ENCODE results near the gene CASP10. TPM values are rescaled to one million over a fixed set of nuclear protein-coding genes. Genes with fewer than 3 reads are reported as not detected.
"Not testable (repeated sequence)": the region's sequence is repeated elsewhere in the genome, so short reads cannot be mapped to it uniquely, and the experiment has no call there.

The CASP10 gene
- total RNA-seq, 4 donors from 2014 or later: 2.2 to 7.3 (median 4.3) TPM

DNA sequence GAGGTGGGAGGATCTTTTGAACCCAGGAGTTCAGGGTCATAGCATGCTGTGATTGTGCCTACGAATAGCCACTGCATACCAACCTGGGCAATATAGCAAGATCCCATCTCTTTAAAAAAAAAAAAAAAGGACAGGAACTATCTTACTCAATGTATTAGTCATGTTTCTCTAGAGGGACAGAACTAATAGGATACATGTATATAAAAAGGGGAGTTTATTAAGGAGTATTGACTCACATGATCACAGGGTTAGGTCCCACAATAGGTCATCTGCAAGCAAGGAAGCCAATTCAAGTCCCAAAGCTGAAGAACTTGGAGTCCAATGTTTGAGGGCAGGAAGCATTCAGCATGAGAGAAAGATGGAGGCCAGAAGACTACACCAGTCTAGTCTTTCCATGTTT lies 18.8 kb upstream of the CASP10 start:
- H3K9me3 ChIP-seq: peaks cover 0 to 10% (median 1%) of the 10 kb centered on the region in 4 donors
- H3K36me3 ChIP-seq: peaks cover 65 to 89% (median 83%) of the 10 kb centered on the region in 4 donors
- H3K27me3 ChIP-seq: no peaks in the 10 kb centered on the region
- H3K27ac ChIP-seq (replicated peaks in 1 of 4): peak overlapping the region in 2 of 4 donors; percentile 0 to 40
- TF ChIP-seq POLR2AphosphoS5 (IDR thresholded peaks at IDR 0.05) (no peak), POLR2A (IDR thresholded peaks at IDR 0.05; ENCODE audit: low read depth) (no peak), EP300 (IDR thresholded peaks at IDR 0.05) (no peak)
- TF ChIP-seq, protein P1, sequence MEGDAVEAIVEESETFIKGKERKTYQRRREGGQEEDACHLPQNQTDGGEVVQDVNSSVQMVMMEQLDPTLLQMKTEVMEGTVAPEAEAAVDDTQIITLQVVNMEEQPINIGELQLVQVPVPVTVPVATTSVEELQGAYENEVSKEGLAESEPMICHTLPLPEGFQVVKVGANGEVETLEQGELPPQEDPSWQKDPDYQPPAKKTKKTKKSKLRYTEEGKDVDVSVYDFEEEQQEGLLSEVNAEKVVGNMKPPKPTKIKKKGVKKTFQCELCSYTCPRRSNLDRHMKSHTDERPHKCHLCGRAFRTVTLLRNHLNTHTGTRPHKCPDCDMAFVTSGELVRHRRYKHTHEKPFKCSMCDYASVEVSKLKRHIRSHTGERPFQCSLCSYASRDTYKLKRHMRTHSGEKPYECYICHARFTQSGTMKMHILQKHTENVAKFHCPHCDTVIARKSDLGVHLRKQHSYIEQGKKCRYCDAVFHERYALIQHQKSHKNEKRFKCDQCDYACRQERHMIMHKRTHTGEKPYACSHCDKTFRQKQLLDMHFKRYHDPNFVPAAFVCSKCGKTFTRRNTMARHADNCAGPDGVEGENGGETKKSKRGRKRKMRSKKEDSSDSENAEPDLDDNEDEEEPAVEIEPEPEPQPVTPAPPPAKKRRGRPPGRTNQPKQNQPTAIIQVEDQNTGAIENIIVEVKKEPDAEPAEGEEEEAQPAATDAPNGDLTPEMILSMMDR (IDR thresholded peaks at IDR 0.05): no peak
- peaks cover under 1 to 41% (median 33%) of the 10 kb centered on the region in 4 donors for H3K4me1 ChIP-seq
- DNase-seq (ENCODE audit: extremely low spot score): no peak
- H3K4me3 ChIP-seq: no peak overlapping the region
- WGBS: 90% methylated on average over 1 of the region's 1 CpG
- intact Hi-C loops (cut with DNase I): no loop called here

DNA sequence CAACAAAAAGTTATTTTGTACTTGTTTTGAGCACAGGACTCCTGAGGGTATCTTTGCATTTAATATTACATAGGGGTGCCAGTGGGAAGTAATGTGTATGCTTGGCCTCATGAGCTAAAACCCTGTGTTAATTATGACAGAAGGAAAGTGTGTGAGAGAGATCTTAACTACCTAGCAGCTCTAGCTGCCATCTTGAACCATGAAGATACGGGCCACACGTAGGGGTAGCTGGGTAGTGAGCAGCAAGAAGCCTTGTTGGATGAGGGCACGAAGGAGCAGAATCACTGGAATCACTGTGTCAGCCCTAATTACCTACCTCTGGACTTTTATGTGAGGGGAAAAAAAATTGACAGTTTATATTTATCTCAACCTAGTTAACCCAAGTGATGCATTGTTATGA lies 15.4 kb upstream of the CASP10 start:
- Histone ChIP-seq H3K9me3 (peaks cover 0 to 10% (median 2%) of the 10 kb centered on the region in 4 donors), H3K4me3 (no peak overlapping the region), H3K4me1 (peaks cover 0 to 15% (median 14%) of the 10 kb centered on the region in 4 donors), H3K27ac (replicated peaks in 1 of 4) (no peak overlapping the region), H3K27me3 (no peaks in the 10 kb centered on the region), H3K36me3 (peaks cover 38 to 55% (median 49%) of the 10 kb centered on the region in 4 donors)
- DNase-seq (ENCODE audit: extremely low spot score): no peak
- TF ChIP-seq POLR2AphosphoS5 (IDR thresholded peaks at IDR 0.05): no peak
- TF ChIP-seq, protein P1 (IDR thresholded peaks at IDR 0.05): no peak
- TF ChIP-seq EP300 (IDR thresholded peaks at IDR 0.05): no peak
- no peak for TF ChIP-seq POLR2A (IDR thresholded peaks at IDR 0.05; ENCODE audit: low read depth)
- intact Hi-C loops (cut with DNase I): no loop called here
- 96% methylated on average over 3 of the region's 3 CpGs for WGBS

- intact Hi-C loops (cut with DNase I); H3K27me3 ChIP-seq; DNase-seq (ENCODE audit: extremely low spot score); H3K4me3 ChIP-seq; H3K27ac ChIP-seq (replicated peaks in 1 of 4); H3K4me1 ChIP-seq: not testable (repeated sequence)
- WGBS: 78% methylated on average over 1 of the region's 1 CpG
- Histone ChIP-seq H3K36me3 (peaks cover 30 to 45% (median 40%) of the 10 kb centered on the region in 4 donors), H3K9me3 (peaks cover 0 to 10% (median 2%) of the 10 kb centered on the region in 4 donors)
These were observed 14.4 kb upstream of the CASP10 start for GRCh38 chr2:201168496-201168895.

- Histone ChIP-seq H3K4me3 (no peak overlapping the region), H3K36me3 (peaks cover 6 to 17% (median 14%) of the 10 kb centered on the region in 4 donors), H3K4me1 (peaks cover 0 to 7% (median 3%) of the 10 kb centered on the region in 4 donors), H3K27ac (replicated peaks in 1 of 4) (no peak overlapping the region), H3K9me3 (peaks cover 0 to 10% (median 2%) of the 10 kb centered on the region in 4 donors), H3K27me3 (no peaks in the 10 kb centered on the region)
- 74% methylated on average over 6 of the region's 6 CpGs for WGBS
- TF ChIP-seq EP300 (IDR thresholded peaks at IDR 0.05) (no peak), POLR2A (IDR thresholded peaks at IDR 0.05; ENCODE audit: low read depth) (no peak), POLR2AphosphoS5 (IDR thresholded peaks at IDR 0.05) (no peak)
- TF ChIP-seq, protein P1 (IDR thresholded peaks at IDR 0.05): no peak
- intact Hi-C loops (cut with DNase I): loop anchor here (10.0 kb wide), 1 partner anchor 97 kb away; the partner anchor contains the start of genes HYCC2 and NDUFB3
- DNase-seq (ENCODE audit: extremely low spot score): no peak
These were observed 11.6 kb upstream of the CASP10 start for GRCh38 chr2:201171259-201171814.

GRCh38 chr2:201172279-201172678 lies 10.7 kb upstream of the CASP10 start:
- Histone ChIP-seq H3K4me1 (peaks cover 0 to 11% (median 5%) of the 10 kb centered on the region in 4 donors), H3K27ac (replicated peaks in 1 of 4) (no peak overlapping the region), H3K9me3 (peaks cover 0 to 10% (median 2%) of the 10 kb centered on the region in 4 donors), H3K36me3 (peaks cover 3 to 8% (median 6%) of the 10 kb centered on the region in 4 donors), H3K27me3 (no peaks in the 10 kb centered on the region), H3K4me3 (no peak overlapping the region)
- intact Hi-C loops (cut with DNase I): loop anchor here (10.0 kb wide), 1 partner anchor 97 kb away; the partner anchor contains the start of genes HYCC2 and NDUFB3
- no peak for TF ChIP-seq POLR2AphosphoS5 (IDR thresholded peaks at IDR 0.05)
- no peak for TF ChIP-seq POLR2A (IDR thresholded peaks at IDR 0.05; ENCODE audit: low read depth)
- no peak for TF ChIP-seq EP300 (IDR thresholded peaks at IDR 0.05)
- TF ChIP-seq, protein P1 (IDR thresholded peaks at IDR 0.05): no peak
- no peak for DNase-seq (ENCODE audit: extremely low spot score)
- WGBS: 59% methylated on average over 2 of the region's 2 CpGs

Data from esophagus muscularis mucosa (tissue), 4 donors.